Prostate gland (tissue), 2 donors: ENCODE data around the gene MCCC1. TPM values are rescaled to one million over a fixed set of nuclear protein-coding genes. Genes with fewer than 3 reads are reported as not detected.

Experiments
- DNase-seq: peaks from one replicate; pipeline ENCODE4 v3.0.0-alpha.2; 2019; ENCODE audit warnings: low spot score
- H3K27ac ChIP-seq, 2 donors: fragments of 200-600 bp; sonication (generic); 2 replicates each; pipeline ENCODE4 v1.5.1; 2017 to 2019
- H3K27me3 ChIP-seq: fragments of 200-600 bp; sonication (generic); replicated peaks from 2 replicates; pipeline ENCODE4 v1.5.1; 2019; ENCODE audit not compliant: insufficient read depth
- H3K36me3 ChIP-seq, 2 donors: fragments of 200-600 bp; sonication (generic); 1 replicate in 1 of 2; 2 replicates in 1 of 2; pipeline versions ENCODE4 v1.5.1 to v1.8.1; 2017 to 2019
- H3K4me1 ChIP-seq: fragments of 200-600 bp; sonication (generic); replicated peaks from 2 replicates; pipeline ENCODE4 v1.5.1; 2019
- H3K4me3 ChIP-seq, 2 donors: fragments of 200-600 bp; sonication (generic); 2 replicates each; pipeline ENCODE4 v1.5.1; 2017 to 2019
- H3K9me3 ChIP-seq: fragments of 200-600 bp; sonication (generic); 2 replicates; pipeline ENCODE4 v1.5.1; 2017
- CTCF ChIP-seq, 4 experiments: fragments of 200-600 bp in 2 of 4; fragments of 450-650 bp in 2 of 4; sonication (generic) in 2 of 4; IDR thresholded peaks; 1 replicate in 3 of 4; 2 replicates in 1 of 4; pipeline ENCODE4 v1.5.1; 2016 to 2019; ENCODE audit warnings: antibody characterized with exemption in 4 of 4, mild to moderate bottlenecking in 2 of 4, moderate library complexity in 2 of 4
- POLR2A ChIP-seq: fragments of 450-650 bp; IDR thresholded peaks from one replicate; pipeline ENCODE4 v1.6.1; 2016; ENCODE audit warnings: antibody characterized with exemption, mild to moderate bottlenecking
- POLR2AphosphoS5 ChIP-seq: sonication (generic); formaldehyde crosslinking; IDR thresholded peaks from one replicate; pipeline ENCODE4 v1.6.1; 2017; ENCODE audit warnings: antibody characterized with exemption
- WGBS: methylation state at CpG from one replicate; pipeline ENCODE4 v1.1.5; 2018; 5-methylcytosine and 5-hydroxymethylcytosine counted together
- intact Hi-C: fragments of 100-400 bp; cut with DNase I; formaldehyde crosslinking; loops from one replicate; pipeline ENCODE4 v1.14.2; 2022
- total RNA-seq, 2 donors: library from RNA; depleted of rRNA; stranded (reverse); fragments of >200 nt; gene quantifications; one replicate each; pipeline ENCODE4 v1.1.0, GENCODE V29; 2016

Gene MCCC1
- total RNA-seq, 2 donors from 2014 or later: 37.5 to 54.6 TPM

- H3K36me3 ChIP-seq: no peaks in the 10 kb centered on the region
- no peaks in the 10 kb centered on the region for H3K4me1 ChIP-seq
- TF ChIP-seq POLR2AphosphoS5 (no peak), POLR2A (no peak), CTCF (IDR thresholded peaks at IDR 0.05) (no peak)
- H3K27me3 ChIP-seq: no peaks in the 10 kb centered on the region
- no peaks in the 10 kb centered on the region for H3K9me3 ChIP-seq
- intact Hi-C loops: no loop called here
- no peak overlapping the region for H3K4me3 ChIP-seq
- DNase-seq: no peak
- WGBS: 79% methylated on average over 2 of the region's 2 CpGs
- no peak overlapping the region for H3K27ac ChIP-seq
These were observed 127.7 kb downstream of the MCCC1 start for GRCh38 chr3:182971637-182972036.

- H3K9me3 ChIP-seq: no peaks in the 10 kb centered on the region
- H3K27ac ChIP-seq: no peak overlapping the region
- H3K36me3 ChIP-seq: no peaks in the 10 kb centered on the region
- intact Hi-C loops: no loop called here
- TF ChIP-seq POLR2AphosphoS5 (no peak), CTCF (IDR thresholded peaks at IDR 0.05) (no peak), POLR2A (no peak)
- H3K4me3 ChIP-seq: no peak overlapping the region
- no peaks in the 10 kb centered on the region for H3K27me3 ChIP-seq
- 80% methylated on average over 3 of the region's 3 CpGs for WGBS
- no peaks in the 10 kb centered on the region for H3K4me1 ChIP-seq
- no peak for DNase-seq
These were observed 128.4 kb downstream of the MCCC1 start for GRCh38 chr3:182970811-182971418.

- H3K36me3 ChIP-seq: no peaks in the 10 kb centered on the region
- H3K9me3 ChIP-seq: no peaks in the 10 kb centered on the region
- no peak for TF ChIP-seq POLR2AphosphoS5
- TF ChIP-seq POLR2A: no peak
- no peak for TF ChIP-seq CTCF (IDR thresholded peaks at IDR 0.05)
- no peaks in the 10 kb centered on the region for H3K27me3 ChIP-seq
- no peak overlapping the region for H3K4me3 ChIP-seq
- 97% methylated on average over 7 of the region's 7 CpGs for WGBS
- no peak for DNase-seq
- no peak overlapping the region for H3K27ac ChIP-seq
- intact Hi-C loops: no loop called here
- H3K4me1 ChIP-seq: no peaks in the 10 kb centered on the region
These were observed 129.4 kb downstream of the MCCC1 start for GRCh38 chr3:182969853-182970252.

- TF ChIP-seq CTCF (IDR thresholded peaks at IDR 0.05) (no peak), POLR2A (no peak), POLR2AphosphoS5 (no peak)
- no peaks in the 10 kb centered on the region for H3K4me1 ChIP-seq
- H3K4me3 ChIP-seq: no peak overlapping the region
- no peaks in the 10 kb centered on the region for H3K36me3 ChIP-seq
- H3K27ac ChIP-seq: no peak overlapping the region
- H3K27me3 ChIP-seq: no peaks in the 10 kb centered on the region
- intact Hi-C loops: no loop called here
- no peaks in the 10 kb centered on the region for H3K9me3 ChIP-seq
- DNase-seq: no peak
These were observed 130.0 kb downstream of the MCCC1 start for GRCh38 chr3:182969277-182969676.
